Thyroid gland (tissue), 4 donors: ENCODE data around the gene NFE2L3.

Experiments used
- CTCF ChIP-seq, 6 experiments: fragments of 200-600 bp in 3 of 6; fragments of 450-650 bp in 3 of 6; sonication (generic) in 3 of 6; IDR thresholded peaks; one replicate each; pipeline ENCODE4 v1.5.1; 2016 to 2019; ENCODE audit warnings: antibody characterized with exemption in 6 of 6, mild to moderate bottlenecking in 2 of 6, inconsistent platforms in 1 of 6, moderate library complexity in 1 of 6
- POLR2A ChIP-seq, 2 donors: fragments of 450-650 bp; IDR thresholded peaks; one replicate each; pipeline ENCODE4 v1.6.1; 2017; ENCODE audit warnings: antibody characterized with exemption in 2 of 2, mild to moderate bottlenecking in 2 of 2, moderate library complexity in 1 of 2

- TF ChIP-seq CTCF (IDR thresholded peaks at IDR 0.05) (no peak), POLR2A (IDR thresholded peaks at IDR 0.05) (no peak)
These were observed 14.1 kb downstream of the NFE2L3 start for GRCh38 chr7:26165950-26166683.
